Liver (tissue), 9 donors: ENCODE measurements around the gene EFNA2. TPM values are rescaled to one million over a fixed set of nuclear protein-coding genes. Genes with fewer than 3 reads are reported as not detected.

Source experiments
- DNase-seq: peaks from one replicate; pipeline ENCODE4 v3.0.0-alpha.2; 2017; ENCODE audit warnings: low spot score
- H3K27ac ChIP-seq, 2 donors: one replicate each; pipeline ENCODE4 v1.7.0; 2013; ENCODE audit warnings: inconsistent platforms in 2 of 2, low read length in 2 of 2, control low read depth in 1 of 2, low read depth in 1 of 2, mild to moderate bottlenecking in 1 of 2
- H3K27me3 ChIP-seq, 4 donors: one replicate each; pipeline versions ENCODE4 v1.6.1 to v1.7.0; 2013; ENCODE audit warnings: low read length in 3 of 4, inconsistent platforms in 1 of 4, mild to moderate bottlenecking in 1 of 4, moderate library complexity in 1 of 4; ENCODE audit not compliant: control insufficient read depth in 4 of 4, insufficient read depth in 4 of 4
- H3K36me3 ChIP-seq, 4 donors: one replicate each; pipeline versions ENCODE4 v1.6.1 to v1.7.0; 2013; ENCODE audit warnings: low read length in 3 of 4, mild to moderate bottlenecking in 3 of 4, low read depth in 1 of 4, moderate library complexity in 1 of 4; ENCODE audit not compliant: control insufficient read depth in 4 of 4, insufficient read depth in 3 of 4
- H3K4me1 ChIP-seq, 4 donors: one replicate each; pipeline versions ENCODE4 v1.6.1 to v1.7.0; 2013; ENCODE audit warnings: low read length in 3 of 4, mild to moderate bottlenecking in 3 of 4, moderate library complexity in 1 of 4; ENCODE audit not compliant: control insufficient read depth in 4 of 4, insufficient read depth in 4 of 4
- H3K4me3 ChIP-seq, 3 donors: one replicate each; pipeline versions ENCODE4 v1.6.1 to v1.7.0; 2013; ENCODE audit warnings: low read length in 3 of 3, control low read depth in 1 of 3, low read depth in 1 of 3, mild to moderate bottlenecking in 1 of 3
- H3K9ac ChIP-seq, 2 donors: one replicate each; pipeline ENCODE4 v1.7.0; 2013; ENCODE audit warnings: low read length in 2 of 2, mild to moderate bottlenecking in 2 of 2, moderate library complexity in 2 of 2, control low read depth in 1 of 2, low read depth in 1 of 2
- H3K9me3 ChIP-seq, 4 donors: one replicate each; pipeline versions ENCODE4 v1.6.1 to v1.7.0; 2013; ENCODE audit warnings: low read length in 3 of 4; ENCODE audit not compliant: control insufficient read depth in 4 of 4
- FOXA2 ChIP-seq: IDR thresholded peaks from 2 replicates; pipeline ENCODE4 v1.6.1; 2016; ENCODE audit warnings: antibody characterized with exemption
- HNF4A ChIP-seq, 2 donors: conservative IDR thresholded peaks; 2 replicates each; pipeline ENCODE4 v1.6.1; 2016; ENCODE audit warnings: antibody characterized with exemption in 2 of 2, mild to moderate bottlenecking in 2 of 2
- HNF4G ChIP-seq: IDR thresholded peaks from 2 replicates; pipeline ENCODE4 v1.6.1; 2016; ENCODE audit warnings: antibody characterized with exemption
- RAD21 ChIP-seq, 2 donors: IDR thresholded peaks; 2 replicates each; pipeline ENCODE4 v1.6.1; 2016; ENCODE audit warnings: antibody characterized with exemption in 2 of 2, mild to moderate bottlenecking in 2 of 2
- SP1 ChIP-seq: IDR thresholded peaks from 2 replicates; pipeline ENCODE4 v1.6.1; 2018; ENCODE audit warnings: antibody characterized with exemption, mild to moderate bottlenecking
- TAF1 ChIP-seq: conservative IDR thresholded peaks from 2 replicates; pipeline ENCODE4 v1.6.1; 2016; ENCODE audit warnings: antibody characterized with exemption, mild to moderate bottlenecking
- WGBS: extraction: QIAGEN DNeasy Blood & Tissue Kit; methylation state at CpG from one replicate; pipeline ENCODE4 v1.1.7; 2013; 5-methylcytosine and 5-hydroxymethylcytosine counted together
- polyA plus RNA-seq, 2 donors: library from polyadenylated mRNA; stranded (reverse) in 1 of 2; unstranded in 1 of 2; fragments of 200-250 nt in 1 of 2; fragments of >200 nt in 1 of 2; fragmentation: Nextera tagmentation in 1 of 2; extraction: Ambion mirVana in 1 of 2; gene quantifications; one replicate each; pipeline versions ENCODE4 v1.2.1 to v1.2.3, GENCODE V29; 2013 to 2015
- total RNA-seq, 2 donors: library from RNA; depleted of rRNA; stranded (reverse); fragments of >200 nt; gene quantifications; one replicate each; pipeline ENCODE4 v1.2.3, GENCODE V29; 2014
- TF ChIP-seq, protein P1 (sequence below): fragments of 150-350 bp; IDR thresholded peaks from 2 replicates; pipeline ENCODE4 v1.5.1; 2017; ENCODE audit warnings: improper control_type of control experiment, low read depth, low read length; ENCODE audit not compliant: missing input control
- TF ChIP-seq, protein P2 (sequence below): IDR thresholded peaks from 2 replicates; pipeline ENCODE4 v1.6.1; 2016; ENCODE audit warnings: antibody characterized with exemption, mild to moderate bottlenecking
- donor health status: healthy.
- donor health status: healthy.
- donor health status: healthy.
- donor health status: healthy.
- donor health status: healthy.

The EFNA2 gene
- total and polyA plus RNA-seq, 4 donors, result 0.98 to 9.8 (median 4.3) TPM

DNA sequence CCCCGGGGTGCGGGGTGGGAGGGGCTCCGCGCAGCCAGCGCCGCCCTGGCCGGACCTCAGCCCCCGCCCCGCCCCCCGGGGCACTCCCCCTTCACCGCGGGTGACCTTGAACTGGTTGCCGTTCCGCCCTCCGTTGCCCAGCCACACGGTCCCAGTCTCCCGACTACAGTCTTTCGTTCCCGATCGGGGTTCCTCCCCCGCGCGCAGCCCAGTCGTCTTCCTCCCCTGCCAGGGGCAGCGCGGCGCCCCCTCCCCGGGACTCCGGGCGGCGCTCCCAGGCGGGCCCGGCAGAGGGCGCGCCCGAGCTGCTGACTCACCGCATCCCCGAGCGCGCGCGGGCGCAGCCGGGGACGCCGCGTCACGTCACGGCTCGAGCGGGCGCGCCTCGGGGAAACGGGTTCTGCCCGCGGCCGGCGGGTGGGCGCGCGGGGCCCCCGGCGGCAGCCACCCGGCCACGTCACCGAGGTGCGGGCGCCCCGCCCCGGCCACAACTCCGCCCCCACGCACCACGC, 36.8 kb upstream of the EFNA2 start:
- peak; percentile 7 for TF ChIP-seq TAF1
- TF ChIP-seq HNF4G, result no peak
- TF ChIP-seq, protein P1, sequence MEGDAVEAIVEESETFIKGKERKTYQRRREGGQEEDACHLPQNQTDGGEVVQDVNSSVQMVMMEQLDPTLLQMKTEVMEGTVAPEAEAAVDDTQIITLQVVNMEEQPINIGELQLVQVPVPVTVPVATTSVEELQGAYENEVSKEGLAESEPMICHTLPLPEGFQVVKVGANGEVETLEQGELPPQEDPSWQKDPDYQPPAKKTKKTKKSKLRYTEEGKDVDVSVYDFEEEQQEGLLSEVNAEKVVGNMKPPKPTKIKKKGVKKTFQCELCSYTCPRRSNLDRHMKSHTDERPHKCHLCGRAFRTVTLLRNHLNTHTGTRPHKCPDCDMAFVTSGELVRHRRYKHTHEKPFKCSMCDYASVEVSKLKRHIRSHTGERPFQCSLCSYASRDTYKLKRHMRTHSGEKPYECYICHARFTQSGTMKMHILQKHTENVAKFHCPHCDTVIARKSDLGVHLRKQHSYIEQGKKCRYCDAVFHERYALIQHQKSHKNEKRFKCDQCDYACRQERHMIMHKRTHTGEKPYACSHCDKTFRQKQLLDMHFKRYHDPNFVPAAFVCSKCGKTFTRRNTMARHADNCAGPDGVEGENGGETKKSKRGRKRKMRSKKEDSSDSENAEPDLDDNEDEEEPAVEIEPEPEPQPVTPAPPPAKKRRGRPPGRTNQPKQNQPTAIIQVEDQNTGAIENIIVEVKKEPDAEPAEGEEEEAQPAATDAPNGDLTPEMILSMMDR, result peak; percentile 75
- Histone ChIP-seq H3K9ac (peak overlapping the region; percentile 10 to 27), H3K36me3 (peaks cover 0 to 4% (median 0%) of the 10 kb centered on the region in 4 donors), H3K9me3 (no peaks in the 10 kb centered on the region), H3K4me1 (peaks cover 24 to 66% (median 43%) of the 10 kb centered on the region in 4 donors), H3K27me3 (no peaks in the 10 kb centered on the region), H3K4me3 (peak overlapping the region; percentile 47 to 75 (median 62)), H3K27ac (peak overlapping the region; percentile 97 to 99)
- WGBS, result under 1% methylated on average over 74 of the region's 74 CpGs
- peak; percentile 79 for DNase-seq

DNA sequence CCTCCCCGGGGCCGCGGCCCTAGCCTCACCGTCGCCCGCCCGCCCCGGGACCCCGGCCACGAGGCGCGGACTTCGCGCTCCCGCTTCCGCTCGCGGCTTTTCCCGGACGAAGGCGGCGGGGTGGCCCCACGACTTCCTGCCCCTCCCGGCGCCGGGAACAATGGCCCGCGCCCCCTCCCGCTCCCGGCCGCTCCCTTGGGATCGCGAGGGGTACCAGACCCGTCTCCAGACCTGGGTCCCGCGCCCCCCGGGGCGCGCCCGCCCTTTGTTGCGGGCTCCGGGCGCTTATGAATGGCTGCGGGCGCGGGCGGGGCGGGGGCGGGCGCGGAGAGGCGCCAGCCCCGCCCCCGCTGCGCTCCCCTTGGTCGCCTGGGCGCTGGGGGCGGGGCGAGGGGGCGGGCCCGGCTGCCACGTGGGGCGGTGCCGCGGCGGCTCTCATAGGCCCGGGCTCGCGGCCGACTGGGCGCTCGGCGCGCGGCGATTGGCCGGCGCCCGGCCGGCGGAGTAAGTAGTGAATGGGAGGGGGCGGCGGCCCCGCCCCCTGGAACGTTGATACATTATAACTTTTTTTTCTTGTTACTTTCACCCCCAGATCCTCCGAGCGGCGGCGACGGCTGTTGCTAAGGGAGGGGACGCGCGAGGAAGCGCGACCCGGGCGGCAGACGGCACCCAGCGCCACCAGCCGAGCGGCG, 36.2 kb upstream of the EFNA2 start:
- H3K9ac ChIP-seq, result peak overlapping the region in 1 of 2 donors; percentile 27
- H3K4me3 ChIP-seq, result peak overlapping the region; percentile 55 to 75 (median 75)
- H3K27ac ChIP-seq, result peak overlapping the region; percentile 97 to 99
- H3K36me3 ChIP-seq, result peaks cover 0 to 10% (median 2%) of the 10 kb centered on the region in 4 donors
- H3K4me1 ChIP-seq, result peaks cover 22 to 66% (median 44%) of the 10 kb centered on the region in 4 donors
- peak; percentile 97 for DNase-seq
- H3K9me3 ChIP-seq, result no peaks in the 10 kb centered on the region
- TF ChIP-seq, protein P1, result no peak
- TF ChIP-seq FOXA2, result no peak
- TF ChIP-seq HNF4A (conservative IDR thresholded peaks at IDR 0.05), result peak in 1 of 2 donors; percentile 5
- no peak for TF ChIP-seq TAF1
- no peak for TF ChIP-seq SP1
- TF ChIP-seq RAD21 (IDR thresholded peaks at IDR 0.05), result peak in 1 of 2 donors; percentile 11
- TF ChIP-seq, protein P2, sequence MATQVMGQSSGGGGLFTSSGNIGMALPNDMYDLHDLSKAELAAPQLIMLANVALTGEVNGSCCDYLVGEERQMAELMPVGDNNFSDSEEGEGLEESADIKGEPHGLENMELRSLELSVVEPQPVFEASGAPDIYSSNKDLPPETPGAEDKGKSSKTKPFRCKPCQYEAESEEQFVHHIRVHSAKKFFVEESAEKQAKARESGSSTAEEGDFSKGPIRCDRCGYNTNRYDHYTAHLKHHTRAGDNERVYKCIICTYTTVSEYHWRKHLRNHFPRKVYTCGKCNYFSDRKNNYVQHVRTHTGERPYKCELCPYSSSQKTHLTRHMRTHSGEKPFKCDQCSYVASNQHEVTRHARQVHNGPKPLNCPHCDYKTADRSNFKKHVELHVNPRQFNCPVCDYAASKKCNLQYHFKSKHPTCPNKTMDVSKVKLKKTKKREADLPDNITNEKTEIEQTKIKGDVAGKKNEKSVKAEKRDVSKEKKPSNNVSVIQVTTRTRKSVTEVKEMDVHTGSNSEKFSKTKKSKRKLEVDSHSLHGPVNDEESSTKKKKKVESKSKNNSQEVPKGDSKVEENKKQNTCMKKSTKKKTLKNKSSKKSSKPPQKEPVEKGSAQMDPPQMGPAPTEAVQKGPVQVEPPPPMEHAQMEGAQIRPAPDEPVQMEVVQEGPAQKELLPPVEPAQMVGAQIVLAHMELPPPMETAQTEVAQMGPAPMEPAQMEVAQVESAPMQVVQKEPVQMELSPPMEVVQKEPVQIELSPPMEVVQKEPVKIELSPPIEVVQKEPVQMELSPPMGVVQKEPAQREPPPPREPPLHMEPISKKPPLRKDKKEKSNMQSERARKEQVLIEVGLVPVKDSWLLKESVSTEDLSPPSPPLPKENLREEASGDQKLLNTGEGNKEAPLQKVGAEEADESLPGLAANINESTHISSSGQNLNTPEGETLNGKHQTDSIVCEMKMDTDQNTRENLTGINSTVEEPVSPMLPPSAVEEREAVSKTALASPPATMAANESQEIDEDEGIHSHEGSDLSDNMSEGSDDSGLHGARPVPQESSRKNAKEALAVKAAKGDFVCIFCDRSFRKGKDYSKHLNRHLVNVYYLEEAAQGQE, result peak; percentile 39
- no peaks in the 10 kb centered on the region for H3K27me3 ChIP-seq
- WGBS, result under 1% methylated on average over 102 of the region's 102 CpGs
